ENCODE data around the gene AHRR. TPM values are rescaled to one million over a fixed set of nuclear protein-coding genes. Genes with fewer than 3 reads are reported as not detected.

Gene AHRR
- total RNA-seq, 2 donors from 2014 or later = 0.26 to 0.33 TPM

DNA sequence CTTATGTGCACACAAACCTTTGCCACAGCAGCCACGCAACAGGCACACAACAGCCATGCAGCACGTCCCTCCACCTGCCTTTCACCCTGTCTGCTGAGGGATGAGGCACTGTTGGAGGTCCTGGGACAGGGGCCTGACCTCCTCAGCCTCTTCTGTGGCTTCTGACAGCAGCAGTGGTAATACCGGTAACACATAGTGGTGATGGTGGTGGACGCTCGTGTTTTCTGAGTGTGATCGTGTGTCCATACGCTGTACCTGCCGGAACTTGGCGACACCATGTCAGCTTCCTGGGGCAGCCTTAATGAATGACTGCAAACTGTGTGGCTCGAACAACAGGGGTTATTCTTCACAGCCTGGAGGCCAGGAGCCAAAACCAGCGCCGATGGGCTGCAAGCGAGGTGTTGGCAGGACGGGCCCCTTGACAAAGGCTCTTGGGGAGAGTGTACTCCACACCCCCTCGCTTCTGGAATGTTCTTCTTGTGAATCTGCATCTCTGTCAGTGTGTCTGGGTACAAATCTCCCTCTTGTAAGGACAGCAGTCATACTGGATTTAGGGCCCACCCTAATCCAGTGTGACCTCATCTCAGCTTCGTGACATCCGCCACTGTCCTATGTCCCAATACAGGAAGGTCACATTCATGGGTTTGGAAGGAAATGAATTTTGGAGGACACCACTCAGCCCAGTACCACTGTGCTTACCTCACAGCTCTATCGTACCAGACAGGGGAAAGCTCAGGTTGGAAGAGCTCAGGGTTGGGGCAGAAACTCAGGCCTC lies 66.2 kb downstream of the AHRR start:
- Histone ChIP-seq H3K9me3 (no peaks in the 10 kb centered on the region), H3K4me1 (no peaks in the 10 kb centered on the region), H3K27me3 (no peaks in the 10 kb centered on the region), H3K36me3 (replicated peaks in 1 of 2; ENCODE audit: insufficient read depth in 1 of 2, low read depth in 2 of 2) (no peaks in the 10 kb centered on the region), H3K4me3 (no peak overlapping the region), H3K27ac (no peak overlapping the region)
- WGBS, 2 donors = 71 to 78% methylated on average over 10 to 18 of the region's 18 CpGs
- DNase-seq (no peak), ATAC-seq (no peak)
- intact Hi-C loops (cut with DNase I) = no loop called here
- TF ChIP-seq, protein P1, sequence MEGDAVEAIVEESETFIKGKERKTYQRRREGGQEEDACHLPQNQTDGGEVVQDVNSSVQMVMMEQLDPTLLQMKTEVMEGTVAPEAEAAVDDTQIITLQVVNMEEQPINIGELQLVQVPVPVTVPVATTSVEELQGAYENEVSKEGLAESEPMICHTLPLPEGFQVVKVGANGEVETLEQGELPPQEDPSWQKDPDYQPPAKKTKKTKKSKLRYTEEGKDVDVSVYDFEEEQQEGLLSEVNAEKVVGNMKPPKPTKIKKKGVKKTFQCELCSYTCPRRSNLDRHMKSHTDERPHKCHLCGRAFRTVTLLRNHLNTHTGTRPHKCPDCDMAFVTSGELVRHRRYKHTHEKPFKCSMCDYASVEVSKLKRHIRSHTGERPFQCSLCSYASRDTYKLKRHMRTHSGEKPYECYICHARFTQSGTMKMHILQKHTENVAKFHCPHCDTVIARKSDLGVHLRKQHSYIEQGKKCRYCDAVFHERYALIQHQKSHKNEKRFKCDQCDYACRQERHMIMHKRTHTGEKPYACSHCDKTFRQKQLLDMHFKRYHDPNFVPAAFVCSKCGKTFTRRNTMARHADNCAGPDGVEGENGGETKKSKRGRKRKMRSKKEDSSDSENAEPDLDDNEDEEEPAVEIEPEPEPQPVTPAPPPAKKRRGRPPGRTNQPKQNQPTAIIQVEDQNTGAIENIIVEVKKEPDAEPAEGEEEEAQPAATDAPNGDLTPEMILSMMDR (IDR thresholded peaks at IDR 0.05) = no peak
- TF ChIP-seq POLR2A (IDR thresholded peaks at IDR 0.05) = no peak

DNA sequence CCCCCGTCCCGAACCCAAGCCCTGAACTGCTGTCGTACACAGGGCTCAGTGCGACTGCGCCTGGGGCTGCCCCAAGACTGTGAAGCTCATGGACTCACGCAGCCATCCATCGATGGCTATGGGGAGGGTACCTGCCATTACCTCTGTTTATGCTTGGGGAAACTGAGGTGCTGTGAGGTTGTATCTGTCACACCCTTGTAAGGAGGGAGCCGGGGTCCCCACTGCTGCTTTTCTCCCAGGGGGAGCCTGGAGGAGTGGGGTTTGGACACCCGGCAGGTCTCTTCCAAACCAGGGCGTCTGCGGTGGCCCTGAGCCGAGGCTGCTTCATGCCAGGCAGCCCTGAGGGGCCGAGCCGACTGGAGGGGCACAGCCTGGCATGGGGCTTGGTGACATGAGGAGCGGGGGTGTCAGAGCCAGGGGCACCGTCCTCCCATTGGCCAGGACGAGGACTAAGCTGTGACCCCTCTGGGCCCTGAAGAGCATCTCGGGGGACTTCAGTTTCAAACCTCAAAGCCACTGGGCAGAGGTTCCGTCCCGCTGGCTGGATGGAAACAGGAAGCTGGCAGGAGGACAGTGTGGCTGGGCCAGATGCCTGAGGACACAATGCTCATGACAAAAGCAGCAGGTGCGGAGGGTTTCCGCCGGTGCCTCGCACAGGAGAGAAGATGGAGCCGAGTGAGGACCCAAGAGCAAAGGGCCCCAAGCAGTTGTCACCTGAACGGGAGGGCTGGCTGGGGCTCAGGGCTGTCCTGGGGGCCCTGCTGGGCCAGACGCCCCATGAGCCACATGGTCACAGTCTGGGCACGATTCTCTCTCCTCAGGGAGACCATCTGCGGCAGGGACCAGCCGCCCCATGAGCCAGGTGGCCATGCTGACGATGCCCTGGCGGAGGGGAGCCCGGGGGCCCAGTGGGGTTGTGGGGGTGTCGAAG lies 67.0 kb downstream of the AHRR start:
- H3K27ac ChIP-seq = no peak overlapping the region
- intact Hi-C loops (cut with DNase I) = no loop called here
- TF ChIP-seq POLR2A (IDR thresholded peaks at IDR 0.05) = no peak
- TF ChIP-seq, protein P1 (IDR thresholded peaks at IDR 0.05) = no peak
- no peaks in the 10 kb centered on the region for H3K36me3 ChIP-seq (replicated peaks in 1 of 2; ENCODE audit: insufficient read depth in 1 of 2, low read depth in 2 of 2)
- H3K4me1 ChIP-seq = no peaks in the 10 kb centered on the region
- ATAC-seq = no peak
- H3K9me3 ChIP-seq = no peaks in the 10 kb centered on the region
- no peak for DNase-seq
- H3K27me3 ChIP-seq = no peaks in the 10 kb centered on the region
- no peak overlapping the region for H3K4me3 ChIP-seq
- 80 to 84% methylated on average over 12 to 34 of the region's 34 CpGs for WGBS, 2 donors

DNA sequence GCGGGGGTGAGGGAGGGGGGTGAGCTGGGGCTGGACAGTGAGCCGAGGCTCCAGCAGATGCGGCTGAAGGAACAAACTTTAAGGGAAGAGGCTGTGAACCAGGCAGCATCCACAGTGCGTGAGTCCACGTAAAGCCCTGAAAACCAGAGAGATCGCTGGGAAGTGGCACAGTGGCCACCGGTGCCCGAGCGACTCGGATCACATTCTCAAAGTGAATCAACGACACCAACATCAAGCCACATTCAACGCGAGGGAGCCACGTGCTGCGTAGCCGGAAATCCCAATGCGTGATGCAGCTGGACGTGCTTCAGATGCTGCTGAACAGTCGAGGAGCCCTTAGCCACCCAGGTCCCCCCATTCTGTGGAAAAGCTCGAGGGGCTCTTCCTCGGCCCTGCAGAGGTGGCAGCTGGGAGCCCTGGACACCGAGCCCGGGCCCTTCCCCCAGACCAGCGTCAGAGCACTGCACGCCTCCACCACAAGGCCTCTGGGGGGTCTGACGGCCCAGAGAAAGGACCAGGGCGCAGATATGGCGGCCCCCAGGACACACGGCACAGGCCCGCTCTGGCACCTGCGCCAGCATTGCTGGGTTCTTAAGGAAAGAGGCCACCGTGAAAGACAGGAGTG lies 67.8 kb downstream of the AHRR start:
- Histone ChIP-seq H3K4me3 (no peak overlapping the region), H3K27ac (no peak overlapping the region), H3K27me3 (no peaks in the 10 kb centered on the region), H3K9me3 (no peaks in the 10 kb centered on the region), H3K4me1 (no peaks in the 10 kb centered on the region), H3K36me3 (replicated peaks in 1 of 2; ENCODE audit: insufficient read depth in 1 of 2, low read depth in 2 of 2) (no peaks in the 10 kb centered on the region)
- no peak for ATAC-seq
- WGBS, 2 donors = 77 to 89% methylated on average over 15 to 30 of the region's 32 CpGs
- no peak for DNase-seq
- intact Hi-C loops (cut with DNase I) = no loop called here
- TF ChIP-seq POLR2A (IDR thresholded peaks at IDR 0.05) = no peak
- TF ChIP-seq, protein P1 (IDR thresholded peaks at IDR 0.05) = no peak

DNA sequence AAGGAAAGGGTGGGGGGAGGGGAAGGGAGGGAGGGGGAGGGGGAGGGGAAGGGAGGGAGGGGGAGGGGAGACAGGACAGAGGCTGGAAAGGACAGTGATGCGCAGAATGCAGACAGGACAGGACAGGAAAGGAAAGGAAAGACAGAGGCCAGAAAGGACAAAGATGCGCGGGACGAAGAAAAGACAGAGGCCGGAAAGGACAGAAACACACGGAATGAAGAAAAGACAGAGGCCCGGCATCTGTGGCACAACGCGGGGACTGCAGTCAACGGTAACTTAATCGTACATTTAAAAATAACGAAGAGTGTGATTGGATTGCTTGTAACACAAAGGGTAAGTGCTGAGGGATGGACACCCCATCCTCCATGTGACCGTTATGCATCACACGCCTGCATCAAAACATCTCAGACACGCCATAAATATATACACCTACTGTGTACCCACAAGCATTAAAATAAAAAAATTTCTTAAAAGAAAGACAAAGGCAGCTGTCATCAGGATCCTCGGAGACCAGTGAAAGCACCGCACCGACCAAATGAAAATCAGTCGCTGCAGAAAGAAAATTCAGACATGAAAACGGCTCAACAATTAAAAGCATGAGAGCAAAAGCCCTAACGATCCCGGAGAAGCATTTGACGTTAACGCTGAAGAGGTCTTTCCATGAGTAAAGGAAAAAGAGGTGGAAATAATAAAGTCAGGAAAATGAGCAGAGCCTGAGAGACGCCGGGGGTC lies 68.5 kb downstream of the AHRR start:
- no peak overlapping the region for H3K4me3 ChIP-seq
- no peaks in the 10 kb centered on the region for H3K36me3 ChIP-seq (replicated peaks in 1 of 2; ENCODE audit: insufficient read depth in 1 of 2, low read depth in 2 of 2)
- ATAC-seq (no peak), DNase-seq (no peak)
- intact Hi-C loops (cut with DNase I) = no loop called here
- H3K27ac ChIP-seq = no peak overlapping the region
- no peaks in the 10 kb centered on the region for H3K27me3 ChIP-seq
- 72 to 78% methylated on average over 26 of the region's 26 CpGs for WGBS, 2 donors
- no peaks in the 10 kb centered on the region for H3K9me3 ChIP-seq
- no peak for TF ChIP-seq POLR2A (IDR thresholded peaks at IDR 0.05)
- TF ChIP-seq, protein P1 (IDR thresholded peaks at IDR 0.05) = no peak
- no peaks in the 10 kb centered on the region for H3K4me1 ChIP-seq
